ENCODE results near the gene ACAD10. TPM values are rescaled to one million over a fixed set of nuclear protein-coding genes. Genes with fewer than 3 reads are reported as not detected.

The ACAD10 gene
- total RNA-seq, 2 experiments from 2014 or later = 24.5 to 28.8 TPM

DNA sequence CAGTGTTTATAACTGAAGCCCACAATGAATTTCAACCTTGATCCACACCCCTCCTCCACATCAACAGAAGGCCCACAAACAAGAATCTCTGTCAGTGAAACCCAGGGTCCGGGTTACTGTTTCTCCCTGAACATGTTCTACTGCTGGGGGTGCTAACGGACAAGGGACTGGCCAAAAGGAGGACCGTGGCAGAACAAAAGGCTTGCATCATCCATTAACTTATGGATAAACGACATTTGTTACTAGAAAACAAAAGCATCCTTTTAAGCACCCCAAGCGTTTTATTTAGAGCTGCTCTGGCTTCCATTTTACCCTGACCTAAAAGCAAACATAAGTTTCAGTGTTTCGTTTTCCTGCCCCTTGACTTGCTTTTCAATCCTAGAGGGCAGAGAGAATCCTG is 32.3 kb upstream of the ACAD10 start:
- TF ChIP-seq, protein P1, sequence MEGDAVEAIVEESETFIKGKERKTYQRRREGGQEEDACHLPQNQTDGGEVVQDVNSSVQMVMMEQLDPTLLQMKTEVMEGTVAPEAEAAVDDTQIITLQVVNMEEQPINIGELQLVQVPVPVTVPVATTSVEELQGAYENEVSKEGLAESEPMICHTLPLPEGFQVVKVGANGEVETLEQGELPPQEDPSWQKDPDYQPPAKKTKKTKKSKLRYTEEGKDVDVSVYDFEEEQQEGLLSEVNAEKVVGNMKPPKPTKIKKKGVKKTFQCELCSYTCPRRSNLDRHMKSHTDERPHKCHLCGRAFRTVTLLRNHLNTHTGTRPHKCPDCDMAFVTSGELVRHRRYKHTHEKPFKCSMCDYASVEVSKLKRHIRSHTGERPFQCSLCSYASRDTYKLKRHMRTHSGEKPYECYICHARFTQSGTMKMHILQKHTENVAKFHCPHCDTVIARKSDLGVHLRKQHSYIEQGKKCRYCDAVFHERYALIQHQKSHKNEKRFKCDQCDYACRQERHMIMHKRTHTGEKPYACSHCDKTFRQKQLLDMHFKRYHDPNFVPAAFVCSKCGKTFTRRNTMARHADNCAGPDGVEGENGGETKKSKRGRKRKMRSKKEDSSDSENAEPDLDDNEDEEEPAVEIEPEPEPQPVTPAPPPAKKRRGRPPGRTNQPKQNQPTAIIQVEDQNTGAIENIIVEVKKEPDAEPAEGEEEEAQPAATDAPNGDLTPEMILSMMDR (IDR thresholded peaks at IDR 0.05) = no peak
- Mint-ChIP-seq H3K9me3 (no peaks in the 10 kb centered on the region), H3K27me3 (no peaks in the 10 kb centered on the region), H3K4me1 (ENCODE audit: low read depth) (no peaks in the 10 kb centered on the region), H3K27ac (no peak overlapping the region), H3K36me3 (ENCODE audit: low read depth) (peaks cover 21% of the 10 kb centered on the region), H3K4me3 (no peak overlapping the region)
- POLR2A ChIA-PET = no interaction called here
- CTCF ChIA-PET = interaction anchor here (1.2 kb wide), 1 partner anchor 159 kb away, joined by 4 read pairs; no protein-coding TSS in a partner anchor
- DNase-seq = no peak
- intact Hi-C loops (cut with micrococcal nuclease) = no loop called here
- no peak for ATAC-seq

DNA sequence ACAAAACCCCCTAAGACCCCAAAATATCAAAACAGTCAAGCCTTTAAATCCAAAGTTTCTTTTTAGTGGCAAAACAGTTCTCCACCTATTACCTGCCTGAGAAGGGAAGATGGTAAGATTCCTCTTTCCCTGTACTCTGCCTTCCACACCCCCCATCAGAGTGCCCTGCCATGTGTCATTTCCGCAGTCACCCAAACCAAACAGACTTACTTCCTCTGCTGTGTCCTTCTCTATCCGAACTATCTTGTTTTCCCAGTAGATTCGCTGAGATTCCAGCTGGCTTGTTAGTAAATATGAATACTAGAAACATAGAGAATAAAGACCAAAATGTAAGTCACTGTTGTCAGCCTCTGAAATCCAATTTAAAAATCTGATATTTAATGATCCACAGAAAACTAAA is 30.5 kb upstream of the ACAD10 start:
- Mint-ChIP-seq H3K36me3 (ENCODE audit: low read depth) (peaks cover 25% of the 10 kb centered on the region), H3K27ac (no peak overlapping the region), H3K27me3 (no peaks in the 10 kb centered on the region), H3K4me1 (ENCODE audit: low read depth) (no peaks in the 10 kb centered on the region), H3K9me3 (no peaks in the 10 kb centered on the region), H3K4me3 (no peak overlapping the region)
- ChIA-PET POLR2A (no interaction called here), CTCF (no interaction called here)
- intact Hi-C loops (cut with micrococcal nuclease) = no loop called here
- TF ChIP-seq, protein P1 (IDR thresholded peaks at IDR 0.05) = no peak
- DNase-seq (no peak), ATAC-seq (no peak)

DNA sequence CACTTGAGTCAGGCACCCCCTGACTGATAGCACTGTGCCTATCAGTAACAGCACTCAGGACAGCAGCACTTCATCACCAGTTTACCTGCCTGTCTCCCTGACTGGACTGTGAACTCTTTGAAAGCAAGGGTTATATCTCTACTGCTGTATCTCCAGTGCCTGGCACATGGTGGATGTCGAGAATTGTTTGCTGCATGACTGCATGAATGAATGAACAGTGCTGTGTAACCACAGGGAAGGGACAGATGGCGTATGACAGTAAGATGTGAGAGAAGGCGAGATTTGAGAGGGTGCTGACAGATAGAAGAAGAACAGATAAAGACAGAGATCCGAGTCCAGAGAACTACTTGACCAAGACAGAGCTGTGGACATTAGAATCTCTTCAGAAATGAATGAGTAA is 29.8 kb upstream of the ACAD10 start:
- ATAC-seq (no peak), DNase-seq (no peak)
- intact Hi-C loops (cut with micrococcal nuclease) = no loop called here
- H3K9me3 Mint-ChIP-seq = no peaks in the 10 kb centered on the region
- no peaks in the 10 kb centered on the region for H3K27me3 Mint-ChIP-seq
- no peaks in the 10 kb centered on the region for H3K4me1 Mint-ChIP-seq (ENCODE audit: low read depth)
- TF ChIP-seq, protein P1 (IDR thresholded peaks at IDR 0.05) = no peak
- H3K36me3 Mint-ChIP-seq (ENCODE audit: low read depth) = peaks cover 27% of the 10 kb centered on the region
- H3K27ac Mint-ChIP-seq = no peak overlapping the region
- CTCF ChIA-PET = no interaction called here
- POLR2A ChIA-PET = interaction anchor here (0.6 kb wide), 1 partner anchor 172 kb away, joined by 5 read pairs; no protein-coding TSS in a partner anchor
- H3K4me3 Mint-ChIP-seq = no peak overlapping the region

DNA sequence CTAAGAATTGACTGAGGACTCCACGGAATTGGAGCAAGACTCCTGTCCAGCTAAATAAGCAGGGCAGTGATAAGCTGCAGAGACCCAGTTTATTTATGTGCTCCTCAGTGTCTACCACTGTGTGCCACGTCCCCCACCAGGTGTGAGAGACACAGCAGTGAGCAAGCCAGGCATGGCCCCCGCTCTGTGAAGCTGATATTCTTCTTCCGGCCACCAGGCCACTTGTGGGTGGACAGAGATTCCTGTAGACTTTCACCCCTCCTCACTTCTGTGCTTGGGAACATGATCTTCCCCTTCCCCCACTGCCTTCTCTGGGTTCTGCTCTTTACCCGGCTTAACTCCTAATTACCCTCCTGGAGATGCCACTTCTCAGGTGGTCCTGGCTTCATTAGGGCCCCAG is 21.4 kb upstream of the ACAD10 start:
- ATAC-seq = no peak
- no peak overlapping the region for H3K27ac Mint-ChIP-seq
- POLR2A ChIA-PET = no interaction called here

DNA sequence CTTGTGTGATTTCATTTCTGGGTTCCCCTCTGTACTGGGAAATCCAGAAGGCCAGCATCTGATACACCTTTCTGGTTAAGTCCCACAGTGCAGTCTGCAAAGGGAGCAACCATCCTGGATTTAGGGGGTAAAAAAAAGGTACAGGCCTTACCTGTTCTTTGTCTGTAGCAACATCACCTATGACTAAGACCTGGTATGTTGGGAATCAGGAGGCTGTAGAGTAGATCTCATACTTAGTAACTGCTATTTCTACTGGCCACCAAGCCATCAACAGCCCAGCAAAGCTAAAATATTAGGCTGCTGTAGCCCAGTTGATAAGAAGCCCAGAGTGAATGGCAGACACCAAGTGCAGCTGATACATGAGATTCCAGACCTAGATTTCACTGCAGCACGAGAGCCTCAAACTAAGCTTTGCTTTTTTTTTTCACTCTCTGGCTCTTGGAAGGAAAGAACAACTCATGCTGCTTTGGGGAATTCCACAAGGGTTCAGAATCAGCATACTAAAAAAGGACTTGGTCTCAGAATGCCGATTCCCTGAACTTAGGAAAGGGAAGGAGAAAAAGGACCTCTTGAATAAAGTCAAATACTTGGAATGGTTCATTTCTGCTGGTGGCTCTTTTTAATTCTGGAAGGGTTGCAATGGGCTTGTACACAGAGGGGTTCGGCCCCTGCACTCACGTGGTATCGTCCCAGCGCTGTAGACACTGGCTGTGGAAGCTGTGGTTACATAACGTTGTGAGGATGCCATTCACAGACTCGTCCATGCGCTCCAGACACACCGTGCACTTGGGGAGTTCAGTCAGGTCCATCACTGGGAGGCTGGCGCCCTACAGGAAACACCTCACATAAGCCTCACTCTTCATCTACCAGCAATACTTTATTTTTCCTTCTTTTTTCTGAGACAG is 20.6 kb upstream of the ACAD10 start:
- intact Hi-C loops (cut with micrococcal nuclease) = no loop called here
- Mint-ChIP-seq H3K36me3 (ENCODE audit: low read depth) (peaks cover 32% of the 10 kb centered on the region), H3K4me1 (ENCODE audit: low read depth) (peaks cover 4% of the 10 kb centered on the region), H3K27ac (no peak overlapping the region), H3K4me3 (no peak overlapping the region), H3K27me3 (no peaks in the 10 kb centered on the region), H3K9me3 (no peaks in the 10 kb centered on the region)
- DNase-seq = no peak
- ATAC-seq = no peak
- TF ChIP-seq, protein P1 (IDR thresholded peaks at IDR 0.05) = no peak
- POLR2A ChIA-PET = no interaction called here
- CTCF ChIA-PET = no interaction called here

More for the DNA sequence above, 21.4 kb upstream of the ACAD10 start:
- Mint-ChIP-seq H3K36me3 (ENCODE audit: low read depth) (peaks cover 29% of the 10 kb centered on the region), H3K9me3 (no peaks in the 10 kb centered on the region), H3K4me1 (ENCODE audit: low read depth) (peaks cover 4% of the 10 kb centered on the region), H3K4me3 (no peak overlapping the region), H3K27me3 (no peaks in the 10 kb centered on the region)
- intact Hi-C loops (cut with micrococcal nuclease) = no loop called here
- no peak for DNase-seq
- CTCF ChIA-PET = no interaction called here
- TF ChIP-seq, protein P1 (IDR thresholded peaks at IDR 0.05) = no peak

Measured in activated CD8-positive, alpha-beta T cell treated with anti-CD3 and anti-CD28 coated beads for 36 hours (primary cell).